DMS53 treated with DMSO at 0.1 percent for 48 hours (cell line): ENCODE results near the gene PLD5.
"Not testable (repeated sequence)": the region's sequence is repeated elsewhere in the genome, so short reads cannot be mapped to it uniquely, and the experiment has no call there.

ENCODE experiments used
- DNase-seq: peaks from one replicate; lab custom pipeline; 2025; ENCODE audit not compliant: unreplicated experiment; lab: John Stamatoyannopoulos, UW

The PLD5 gene

GRCh38 chr1:242426271-242426905 lies 98.1 kb downstream of the PLD5 start:
- DNase-seq, result no peak

- peak; percentile 4 for DNase-seq
Measured at GRCh38 chr1:242425232-242425631, 99.3 kb downstream of the PLD5 start.

GRCh38 chr1:242416657-242417056 lies 107.8 kb downstream of the PLD5 start:
- no peak for DNase-seq

GRCh38 chr1:242412921-242413320 lies 111.6 kb downstream of the PLD5 start:
- DNase-seq, result no peak

- no peak for DNase-seq
Measured at GRCh38 chr1:242411901-242412300, 112.6 kb downstream of the PLD5 start.

- no peak for DNase-seq
Measured at GRCh38 chr1:242405947-242406346, 118.5 kb downstream of the PLD5 start.

- no peak for DNase-seq
Measured at GRCh38 chr1:242404296-242404695, 120.2 kb downstream of the PLD5 start.

- DNase-seq, result no peak
Measured at GRCh38 chr1:242402956-242403355, 121.5 kb downstream of the PLD5 start.

- no peak for DNase-seq
Measured at GRCh38 chr1:242401937-242402336, 122.6 kb downstream of the PLD5 start.

GRCh38 chr1:242398351-242398750 lies 126.1 kb downstream of the PLD5 start:
- DNase-seq, result no peak

- no peak for DNase-seq
Measured at GRCh38 chr1:242391896-242392295, 132.6 kb downstream of the PLD5 start.

GRCh38 chr1:242376121-242376520 lies 148.4 kb downstream of the PLD5 start:
- DNase-seq, result not testable (repeated sequence)

GRCh38 chr1:242350446-242350845 lies 174.1 kb downstream of the PLD5 start:
- not testable (repeated sequence) for DNase-seq

- no peak for DNase-seq
Measured at GRCh38 chr1:242349636-242350035, 174.9 kb downstream of the PLD5 start.

GRCh38 chr1:242330865-242331264 lies 193.6 kb downstream of the PLD5 start:
- DNase-seq, result not testable (repeated sequence)

GRCh38 chr1:242327381-242327780 lies 197.1 kb downstream of the PLD5 start:
- not testable (repeated sequence) for DNase-seq

- not testable (repeated sequence) for DNase-seq
Measured at GRCh38 chr1:242321981-242322380, 202.5 kb downstream of the PLD5 start.

- DNase-seq, result no peak
Measured at GRCh38 chr1:242318140-242318539, 206.4 kb downstream of the PLD5 start.

- DNase-seq, result not testable (repeated sequence)
Measured at GRCh38 chr1:242314865-242315264, 209.6 kb downstream of the PLD5 start.

- DNase-seq, result not testable (repeated sequence)
Measured at GRCh38 chr1:242314085-242314649, 210.3 kb downstream of the PLD5 start.

GRCh38 chr1:242308681-242309080 lies 215.8 kb downstream of the PLD5 start:
- not testable (repeated sequence) for DNase-seq

GRCh38 chr1:242293781-242294180 lies 230.7 kb downstream of the PLD5 start:
- not testable (repeated sequence) for DNase-seq

GRCh38 chr1:242288067-242288466 lies 236.4 kb downstream of the PLD5 start:
- not testable (repeated sequence) for DNase-seq
